Calu3 (cell line): Measurements from ENCODE around the gene FETUB. TPM values are rescaled to one million over a fixed set of nuclear protein-coding genes. Genes with fewer than 3 reads are reported as not detected.

Experiments
- BruUV-seq: library from RNA; stranded (reverse); fragments of 400-500 nt; replicated peaks from 2 replicates; lab custom pipeline; 2021; lab: Mats Ljungman, UMichigan
- CTCF ChIA-PET: fragments of 300-600 bp; sonication (Branson Sonifier 250); formaldehyde crosslinking; loops from one replicate; lab custom pipeline; 2022; ENCODE audit warnings: antibody characterized with exemption; lab: Charles Lee
- DNase-seq: peaks from one replicate; pipeline ENCODE4 v3.0.0; 2022
- H3K27ac Mint-ChIP-seq: one replicate; pipeline ENCODE4 v1.8.0; 2022; ENCODE audit warnings: mixed read lengths; ENCODE audit not compliant: unreplicated experiment
- H3K27me3 Mint-ChIP-seq: one replicate; pipeline ENCODE4 v1.8.0; 2022; ENCODE audit warnings: mixed read lengths; ENCODE audit not compliant: unreplicated experiment
- H3K36me3 Mint-ChIP-seq: one replicate; pipeline ENCODE4 v1.8.0; 2022; ENCODE audit warnings: mild to moderate bottlenecking, moderate library complexity, mixed read lengths; ENCODE audit not compliant: insufficient read depth, unreplicated experiment
- H3K4me1 Mint-ChIP-seq: one replicate; pipeline ENCODE4 v1.8.0; 2022; ENCODE audit warnings: mild to moderate bottlenecking, low read depth, mixed read lengths; ENCODE audit not compliant: unreplicated experiment
- H3K4me3 Mint-ChIP-seq: one replicate; pipeline ENCODE4 v1.8.0; 2022; ENCODE audit warnings: mild to moderate bottlenecking, low read depth, moderate library complexity, mixed read lengths; ENCODE audit not compliant: unreplicated experiment
- H3K9me3 Mint-ChIP-seq: one replicate; pipeline ENCODE4 v1.8.0; 2022; ENCODE audit warnings: low read depth, mixed read lengths; ENCODE audit not compliant: unreplicated experiment
- intact Hi-C: fragments of 100-400 bp; cut with micrococcal nuclease; formaldehyde crosslinking; loops from one replicate; pipeline ENCODE4 v1.10.0; 2022; ENCODE audit not compliant: unreplicated experiment
- total RNA-seq: library from RNA; stranded (reverse); gene quantifications from 2 replicates; pipeline ENCODE4 v1.2.3, GENCODE V29; 2022
- TF ChIP-seq, protein P1 (sequence below): fragments of 200-600 bp; IDR thresholded peaks from one replicate; pipeline ENCODE4 v1.8.0; 2022; ENCODE audit warnings: antibody characterized with exemption; ENCODE audit not compliant: unreplicated experiment

Gene FETUB
- total RNA-seq, 1 experiment from 2014 or later: not detected

DNA sequence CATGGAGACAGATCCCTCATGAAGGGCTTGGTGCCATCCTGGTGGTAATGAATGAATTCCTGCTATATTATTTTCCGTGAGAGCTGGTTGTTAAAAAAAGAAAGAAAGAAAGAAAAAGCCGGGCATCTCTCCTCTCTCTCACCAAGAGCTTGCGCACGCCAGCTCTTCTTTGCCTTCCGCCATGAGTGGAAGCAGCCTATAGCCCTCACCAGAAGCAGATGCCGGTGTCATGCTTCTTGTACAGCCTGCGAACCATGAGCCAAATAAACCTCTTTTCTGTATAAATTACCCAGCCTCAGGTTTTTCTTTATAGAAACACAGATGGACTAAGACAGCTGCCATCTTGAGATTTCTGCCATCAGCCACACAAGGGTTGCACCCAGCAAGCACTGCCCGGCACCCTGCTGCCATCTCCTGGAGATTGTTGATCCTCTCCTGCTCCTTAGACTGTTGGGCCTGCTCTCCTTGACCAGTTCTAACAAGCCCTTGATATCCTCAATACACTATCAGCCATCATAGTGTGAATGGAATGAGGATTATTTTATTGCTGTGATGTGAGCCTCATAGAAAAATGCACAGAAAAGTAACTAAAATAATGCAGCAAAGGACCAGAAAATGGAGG lies 30.8 kb upstream of the FETUB start:
- BruUV-seq: no TSS peak
- CTCF ChIA-PET: interaction anchor here (0.7 to 4.5 kb wide), 8 partner anchors 11 to 367 kb away, joined by 3 to 40 read pairs (median 4); no protein-coding TSS in a partner anchor
- peaks cover 3% of the 10 kb centered on the region for H3K9me3 Mint-ChIP-seq
- no peak overlapping the region for H3K4me3 Mint-ChIP-seq
- no peaks in the 10 kb centered on the region for H3K27me3 Mint-ChIP-seq
- intact Hi-C loops: loop anchor here (2.0 kb wide), 1 partner anchor 69 kb away; no protein-coding TSS in a partner anchor
- H3K36me3 Mint-ChIP-seq: no peaks in the 10 kb centered on the region
- DNase-seq: peak; percentile 85
- TF ChIP-seq, protein P1, sequence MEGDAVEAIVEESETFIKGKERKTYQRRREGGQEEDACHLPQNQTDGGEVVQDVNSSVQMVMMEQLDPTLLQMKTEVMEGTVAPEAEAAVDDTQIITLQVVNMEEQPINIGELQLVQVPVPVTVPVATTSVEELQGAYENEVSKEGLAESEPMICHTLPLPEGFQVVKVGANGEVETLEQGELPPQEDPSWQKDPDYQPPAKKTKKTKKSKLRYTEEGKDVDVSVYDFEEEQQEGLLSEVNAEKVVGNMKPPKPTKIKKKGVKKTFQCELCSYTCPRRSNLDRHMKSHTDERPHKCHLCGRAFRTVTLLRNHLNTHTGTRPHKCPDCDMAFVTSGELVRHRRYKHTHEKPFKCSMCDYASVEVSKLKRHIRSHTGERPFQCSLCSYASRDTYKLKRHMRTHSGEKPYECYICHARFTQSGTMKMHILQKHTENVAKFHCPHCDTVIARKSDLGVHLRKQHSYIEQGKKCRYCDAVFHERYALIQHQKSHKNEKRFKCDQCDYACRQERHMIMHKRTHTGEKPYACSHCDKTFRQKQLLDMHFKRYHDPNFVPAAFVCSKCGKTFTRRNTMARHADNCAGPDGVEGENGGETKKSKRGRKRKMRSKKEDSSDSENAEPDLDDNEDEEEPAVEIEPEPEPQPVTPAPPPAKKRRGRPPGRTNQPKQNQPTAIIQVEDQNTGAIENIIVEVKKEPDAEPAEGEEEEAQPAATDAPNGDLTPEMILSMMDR: peak; percentile 48
- no peak overlapping the region for H3K27ac Mint-ChIP-seq
- peaks cover 61% of the 10 kb centered on the region for H3K4me1 Mint-ChIP-seq

DNA sequence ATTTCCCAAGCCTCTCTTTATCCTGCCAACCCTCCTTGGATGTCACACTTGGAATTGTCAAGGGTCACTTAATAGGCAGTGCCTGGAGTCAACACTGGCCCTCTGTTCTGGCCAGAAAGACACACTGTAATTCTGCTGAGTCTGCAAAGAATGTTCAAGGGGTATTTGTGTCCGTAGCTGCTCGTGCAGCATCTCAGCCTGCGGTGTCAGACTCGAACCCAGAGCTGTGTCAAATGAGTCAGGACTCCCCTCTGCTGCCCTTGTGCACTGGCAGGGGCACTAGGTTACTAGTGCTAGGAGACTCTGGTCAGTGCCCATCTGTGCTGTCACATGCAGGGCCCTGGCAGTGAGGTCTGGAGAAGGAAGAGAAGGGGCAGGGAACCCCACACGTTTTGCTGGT lies 28.1 kb upstream of the FETUB start:
- Mint-ChIP-seq H3K27me3 (no peaks in the 10 kb centered on the region), H3K36me3 (peaks cover 1% of the 10 kb centered on the region), H3K9me3 (peaks cover 3% of the 10 kb centered on the region), H3K4me3 (no peak overlapping the region), H3K27ac (no peak overlapping the region), H3K4me1 (peaks cover 46% of the 10 kb centered on the region)
- intact Hi-C loops: loop anchor here (10.0 kb wide), 2 partner anchors 173 to 627 kb away; partner anchors contain the start of gene EIF4A2
- TF ChIP-seq, protein P1: no peak
- CTCF ChIA-PET: no interaction called here
- DNase-seq: no peak
- BruUV-seq: no TSS peak

DNA sequence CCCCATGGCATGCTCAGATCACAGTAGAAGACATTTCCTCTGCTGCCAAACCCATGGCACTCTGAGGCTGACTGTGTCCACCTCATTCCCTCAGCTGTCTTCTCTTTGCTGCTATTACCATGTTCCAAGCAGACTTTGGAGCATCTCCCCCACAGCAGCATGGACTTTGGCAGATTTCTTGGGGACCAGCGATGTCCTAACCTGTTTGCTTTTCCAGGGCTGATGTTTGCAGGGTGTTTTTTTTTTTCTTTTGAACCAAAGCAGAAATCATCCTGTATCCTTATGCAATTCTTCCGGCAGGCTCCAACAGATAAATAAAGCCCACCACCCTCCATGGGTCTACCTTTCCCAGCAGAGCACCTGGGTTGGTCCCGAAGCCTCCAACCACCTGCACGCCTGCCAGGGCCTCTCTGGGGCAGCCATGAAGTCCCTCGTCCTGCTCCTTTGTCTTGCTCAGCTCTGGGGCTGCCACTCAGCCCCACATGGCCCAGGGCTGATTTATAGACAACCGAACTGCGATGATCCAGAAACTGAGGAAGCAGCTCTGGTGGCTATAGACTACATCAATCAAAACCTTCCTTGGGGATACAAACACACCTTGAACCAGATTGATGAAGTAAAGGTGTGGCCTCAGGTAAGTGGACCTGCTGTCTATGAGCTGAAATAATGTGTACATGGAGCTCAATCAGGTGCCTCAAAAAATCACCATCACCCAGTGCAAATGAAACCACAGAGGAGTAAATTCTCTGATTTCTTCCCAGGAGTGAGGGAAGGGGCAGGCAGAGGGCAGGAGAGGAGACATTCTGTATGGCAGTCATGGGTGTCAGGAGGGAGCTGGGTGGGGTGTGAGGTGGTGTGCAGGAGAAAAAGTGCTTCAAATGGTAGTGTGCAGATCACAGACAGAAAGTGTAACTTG lies 27.2 kb upstream of the FETUB start, which contains the start of gene AHSG:
TSS of gene AHSG (plus strand) at position 340 of the 916 bp plus-strand sequence. CDS start at position 422, 82 bp downstream.
- intact Hi-C loops: loop anchor here (10.0 kb wide), 2 partner anchors 172 to 628 kb away; partner anchors contain the start of gene EIF4A2
- CTCF ChIA-PET: interaction anchor here (2.8 to 5.0 kb wide), 2 partner anchors 22 to 209 kb away, joined by 14 to 61 read pairs; no protein-coding TSS in a partner anchor
- H3K9me3 Mint-ChIP-seq: peaks cover 3% of the 10 kb centered on the region
- TF ChIP-seq, protein P1: no peak
- DNase-seq: no peak
- no TSS peak for BruUV-seq
- peaks cover 46% of the 10 kb centered on the region for H3K4me1 Mint-ChIP-seq
- peaks cover 5% of the 10 kb centered on the region for H3K36me3 Mint-ChIP-seq
- no peak within 1 kb of the TSS for H3K27ac Mint-ChIP-seq
- no peak within 1 kb of the TSS for H3K4me3 Mint-ChIP-seq
- H3K27me3 Mint-ChIP-seq: no peaks in the 10 kb centered on the region

DNA sequence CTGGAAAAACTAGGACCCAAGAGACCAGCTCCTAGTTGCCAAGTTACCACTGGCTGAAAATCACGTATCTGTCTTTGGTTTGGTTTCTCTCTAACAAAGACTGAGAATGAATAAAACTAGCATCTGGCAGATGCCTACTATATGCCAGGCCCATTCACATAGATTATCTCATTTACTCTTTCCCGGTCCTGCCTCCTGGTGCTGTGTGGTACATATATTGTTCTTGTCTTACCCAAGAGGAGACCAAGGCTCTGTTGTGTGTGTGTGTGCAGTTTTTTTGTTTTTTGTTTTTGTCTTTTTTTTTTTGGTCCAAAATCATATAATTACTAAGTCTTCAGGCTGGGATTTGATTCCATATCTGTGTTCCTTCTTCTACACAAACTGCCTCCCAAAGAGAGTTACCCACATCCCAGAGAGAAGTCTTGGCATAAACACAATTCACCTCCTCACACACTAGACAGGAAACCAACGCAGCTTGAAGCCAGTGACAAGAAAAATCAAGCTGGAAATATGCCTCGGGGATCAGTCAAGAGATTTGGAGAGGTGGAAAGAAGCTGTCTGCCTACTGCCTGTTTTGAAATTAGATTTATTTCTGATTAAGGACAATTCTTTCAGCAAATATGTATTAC lies 26.4 kb upstream of the FETUB start:
- DNase-seq: no peak
- Mint-ChIP-seq H3K27me3 (no peaks in the 10 kb centered on the region), H3K27ac (no peak overlapping the region), H3K4me3 (no peak overlapping the region), H3K36me3 (peaks cover 5% of the 10 kb centered on the region), H3K4me1 (peaks cover 45% of the 10 kb centered on the region), H3K9me3 (peaks cover 2% of the 10 kb centered on the region)
- intact Hi-C loops: loop anchor here (1.0 to 10.0 kb wide), 3 partner anchors 171 to 629 kb away; partner anchors contain the start of gene EIF4A2
- no TSS peak for BruUV-seq
- TF ChIP-seq, protein P1: no peak
- CTCF ChIA-PET: interaction anchor here (0.6 to 5.0 kb wide), 6 partner anchors 8 to 607 kb away, joined by 4 to 61 read pairs (median 11); no protein-coding TSS in a partner anchor
